SK-N-SH (cell line): ENCODE results near the gene LRRC26. TPM values are rescaled to one million over a fixed set of nuclear protein-coding genes. Genes with fewer than 3 reads are reported as not detected.

ENCODE experiments used
- CTCF ChIA-PET: fragments of 300-600, 350-600 bp; formaldehyde crosslinking; extraction: SDS; loops from one replicate; lab custom pipeline; 2021; lab: Yijun Ruan, JAX
- POLR2A ChIA-PET: fragments of 350-600 bp; sonication (Branson Sonifier 250); formaldehyde crosslinking; extraction: SDS; loops from one replicate; lab custom pipeline; 2020; ENCODE audit warnings: antibody characterized with exemption, inconsistent platforms; lab: Yijun Ruan, JAX
- DNase-seq: peaks from one replicate; pipeline ENCODE4 v3.0.0; 2012
- H2AFZ ChIP-seq: fragments of 200-600 bp; sonication (generic); 2 replicates; pipeline ENCODE4 v1.8.1; 2016; ENCODE audit warnings: antibody characterized with exemption, mild to moderate bottlenecking, low read depth
- H3F3A ChIP-seq: fragments of 200-600 bp; sonication (generic); replicated peaks from 2 replicates; pipeline ENCODE3; 2016; ENCODE audit warnings: antibody characterized with exemption, mild to moderate bottlenecking; ENCODE audit not compliant: insufficient read depth
- H3K27ac ChIP-seq, 2 experiments: fragments of 200-500 bp in 1 of 2; fragments of 200-600 bp in 1 of 2; sonication (Bioruptor generic) in 1 of 2; sonication (generic), shearing (Covaris generic) in 1 of 2; 2 replicates each; pipeline versions ENCODE4 v1.5.1 to v1.6.1; 2014 to 2016; ENCODE audit warnings: low read depth in 2 of 2, inconsistent platforms in 1 of 2, low read length in 1 of 2, mild to moderate bottlenecking in 1 of 2, mixed read lengths in 1 of 2
- H3K27me3 ChIP-seq: fragments of 200-600 bp; sonication (generic), shearing (Covaris generic); 2 replicates; pipeline ENCODE4 v1.6.1; 2016; ENCODE audit warnings: mixed run types; ENCODE audit not compliant: insufficient read depth
- H3K36me3 ChIP-seq, 2 experiments: fragments of 200-500 bp in 1 of 2; fragments of 200-600 bp in 1 of 2; sonication (Bioruptor generic) in 1 of 2; sonication (generic) in 1 of 2; replicated peaks in 1 of 2; 2 replicates each; pipeline versions ENCODE3 to v1.5.1; 2014 to 2016; ENCODE audit warnings: low read length in 1 of 2, mild to moderate bottlenecking in 1 of 2; ENCODE audit not compliant: insufficient read depth in 2 of 2, control insufficient read depth in 1 of 2
- H3K4me1 ChIP-seq, 2 experiments: fragments of 200-500 bp in 1 of 2; fragments of 200-600 bp in 1 of 2; sonication (Bioruptor generic) in 1 of 2; sonication (generic), shearing (Covaris generic) in 1 of 2; 2 replicates each; pipeline versions ENCODE4 v1.5.1 to v1.6.1; 2014 to 2016; ENCODE audit warnings: low read depth in 1 of 2, low read length in 1 of 2, mixed run types in 1 of 2; ENCODE audit not compliant: insufficient read depth in 2 of 2, control insufficient read depth in 1 of 2
- H3K4me2 ChIP-seq: fragments of 200-600 bp; sonication (generic), shearing (Covaris generic); 2 replicates; pipeline ENCODE4 v1.6.1; 2017; ENCODE audit warnings: mixed run types
- H3K4me3 ChIP-seq, 2 experiments: fragments of 200-500 bp in 1 of 2; fragments of 200-600 bp in 1 of 2; sonication (Bioruptor generic) in 1 of 2; sonication (generic), shearing (Covaris generic) in 1 of 2; 2 replicates each; pipeline versions ENCODE4 v1.5.1 to v1.8.1; 2014 to 2016; ENCODE audit warnings: low read depth in 2 of 2, inconsistent platforms in 1 of 2, low read length in 1 of 2, mild to moderate bottlenecking in 1 of 2, mixed read lengths in 1 of 2, moderate library complexity in 1 of 2
- H3K79me2 ChIP-seq: fragments of 200-600 bp; sonication (generic); 2 replicates; pipeline ENCODE4 v1.8.1; 2017; ENCODE audit warnings: mild to moderate bottlenecking; ENCODE audit not compliant: insufficient read depth
- H3K9ac ChIP-seq: fragments of 200-600 bp; sonication (generic); 2 replicates; pipeline ENCODE4 v1.6.1; 2017; ENCODE audit warnings: mixed run types
- H3K9me2 ChIP-seq: fragments of 200-600 bp; sonication (generic); 2 replicates; pipeline ENCODE4 v1.6.1; 2017; ENCODE audit warnings: mixed run types
- H3K9me3 ChIP-seq: fragments of 200-600 bp; sonication (generic); 2 replicates; pipeline ENCODE4 v1.6.1; 2017; ENCODE audit warnings: mixed run types, mild to moderate bottlenecking, moderate library complexity
- H4K20me1 ChIP-seq: fragments of 200-600 bp; sonication (generic); 2 replicates; pipeline ENCODE4 v1.6.1; 2017; ENCODE audit warnings: mild to moderate bottlenecking, mixed run types; ENCODE audit not compliant: insufficient read depth
- CHD2 ChIP-seq: fragments of 150-350 bp; IDR thresholded peaks from 2 replicates; pipeline ENCODE4 v1.6.1; 2018; ENCODE audit warnings: low read length; ENCODE audit not compliant: partially characterized antibody
- ELF1 ChIP-seq: IDR thresholded peaks from 2 replicates; pipeline ENCODE4 v1.4.0; 2012
- FOSL2 ChIP-seq: IDR thresholded peaks from 2 replicates; pipeline ENCODE4 v1.4.0; 2012; ENCODE audit warnings: low read depth, mild to moderate bottlenecking, moderate library complexity, borderline replicate concordance
- FOXJ3 ChIP-seq: sonication (generic); formaldehyde crosslinking; IDR thresholded peaks from 2 replicates; pipeline ENCODE4 v1.5.1; 2020; ENCODE audit warnings: mild to moderate bottlenecking, missing genetic modification reagents
- GABPA ChIP-seq: IDR thresholded peaks from 2 replicates; pipeline ENCODE4 v1.4.0; 2012; ENCODE audit warnings: low read depth, mild to moderate bottlenecking
- GATA2 ChIP-seq: sonication (generic); formaldehyde crosslinking; IDR thresholded peaks from 2 replicates; pipeline ENCODE4 v1.5.0; 2020; ENCODE audit warnings: mild to moderate bottlenecking, missing genetic modification reagents
- MXI1 ChIP-seq: IDR thresholded peaks from 2 replicates; pipeline ENCODE4 v1.6.1; 2012; ENCODE audit warnings: mild to moderate bottlenecking, low read depth, low read length, improper control_type of control experiment
- NRF1 ChIP-seq: IDR thresholded peaks from 2 replicates; pipeline ENCODE4 v1.6.1; 2012; ENCODE audit warnings: low read depth, mild to moderate bottlenecking, low read length
- POLR2AphosphoS5 ChIP-seq: IDR thresholded peaks from 2 replicates; pipeline ENCODE4 v1.6.1; 2012; ENCODE audit warnings: low read depth, low read length
- RAD21 ChIP-seq: IDR thresholded peaks from 2 replicates; pipeline ENCODE4 v1.6.1; 2012; ENCODE audit warnings: mild to moderate bottlenecking, low read length
- RXRA ChIP-seq: IDR thresholded peaks from 2 replicates; pipeline ENCODE4 v1.4.0; 2012; ENCODE audit warnings: low read depth, mild to moderate bottlenecking, borderline replicate concordance
- SIN3A ChIP-seq: IDR thresholded peaks from 2 replicates; pipeline ENCODE4 v1.6.1; 2012; ENCODE audit warnings: low read depth, mild to moderate bottlenecking, low read length, moderate library complexity, borderline replicate concordance
- TAF1 ChIP-seq: IDR thresholded peaks from 2 replicates; pipeline ENCODE4 v1.6.1; 2012; ENCODE audit warnings: low read depth, mild to moderate bottlenecking, low read length, moderate library complexity, borderline replicate concordance
- TCF12 ChIP-seq: IDR thresholded peaks from 2 replicates; pipeline ENCODE4 v1.4.0; 2012
- YY1 ChIP-seq: IDR thresholded peaks from 2 replicates; pipeline ENCODE4 v1.4.0; 2012; ENCODE audit warnings: low read depth, mild to moderate bottlenecking
- WGBS: methylation state at CpG from one replicate; pipeline ENCODE4 v1.1.6; 2017; ENCODE audit warnings: low lambda C conversion rate; 5-methylcytosine and 5-hydroxymethylcytosine counted together
- polyA plus RNA-seq, 3 experiments: library from polyadenylated mRNA; depleted of rRNA; stranded (reverse); fragments of >200 nt; gene quantifications; 2 replicates each; pipeline ENCODE4 v1.2.3, GENCODE V29; 2012
- TF ChIP-seq, protein P1 (sequence below): IDR thresholded peaks from 2 replicates; pipeline ENCODE4 v1.4.0; 2012; ENCODE audit warnings: low read depth
- TF ChIP-seq, protein P2 (sequence below): IDR thresholded peaks from 2 replicates; pipeline ENCODE4; 2012
- TF ChIP-seq, protein P3 (sequence below): IDR thresholded peaks from 2 replicates; pipeline ENCODE4 v1.6.1; 2012; ENCODE audit warnings: mild to moderate bottlenecking, low read depth, low read length, moderate library complexity

Gene LRRC26
- polyA plus RNA-seq, 1 of the 3 experiments (the other 2 are of a cell fraction) = not detected

DNA sequence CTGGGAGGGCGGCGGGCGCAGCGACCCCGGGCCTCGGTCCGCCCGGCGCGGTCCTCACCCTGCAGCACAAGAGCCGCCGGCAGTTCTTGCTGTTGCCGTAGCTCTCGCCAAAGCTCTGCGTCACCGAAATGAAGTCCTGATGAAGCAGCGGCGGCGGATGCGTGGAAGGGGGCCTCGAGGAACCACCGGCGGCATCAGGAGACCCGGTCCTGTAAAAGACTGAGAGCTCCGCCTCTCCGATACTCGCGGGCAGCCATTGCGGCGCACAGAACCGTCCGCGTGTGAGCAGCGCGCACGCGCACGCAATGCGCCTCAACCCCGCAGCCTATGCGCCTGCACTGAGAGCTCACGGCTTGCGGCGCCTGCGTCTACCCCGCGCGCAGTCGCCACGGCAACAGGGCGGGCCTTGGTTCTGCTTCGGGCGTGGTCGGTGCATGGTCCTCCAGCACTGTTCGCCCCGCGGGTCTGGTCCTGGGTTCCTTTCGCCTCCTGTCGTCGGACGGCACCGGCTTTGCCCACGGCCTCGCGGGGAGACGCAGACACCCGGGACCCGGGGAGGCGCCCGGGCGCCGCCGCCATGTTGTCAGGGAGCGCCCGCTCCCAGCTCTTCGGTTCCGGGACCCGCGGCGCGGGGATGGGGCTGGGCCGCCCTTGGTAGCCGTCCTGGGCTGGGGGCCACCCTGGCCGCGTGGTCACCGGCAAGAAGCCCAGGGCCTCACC lies 40.2 kb downstream of the LRRC26 start:
- POLR2A ChIA-PET = interaction anchor here (0.6 to 2.6 kb wide), 18 partner anchors 9 to 125 kb away, joined by 3 to 32 read pairs (median 4); partner anchors contain the start of genes GRIN1, LRRC26, MAN1B1 and NELFB
- Histone ChIP-seq H3K4me2 (peak overlapping the region; percentile 89), H3K9ac (peak overlapping the region; percentile 82), H3K27me3 (no peaks in the 10 kb centered on the region), H3K4me3 (peak overlapping the region; percentile 77 to 89), H4K20me1 (no peaks in the 10 kb centered on the region), H3K79me2 (peaks cover 46% of the 10 kb centered on the region), H2AFZ (peak overlapping the region; percentile 91), H3K9me3 (no peaks in the 10 kb centered on the region), H3K4me1 (peaks cover 3 to 18% of the 10 kb centered on the region in 2 experiments; a peak in 3 of 4 replicates), H3K27ac (peak overlapping the region; percentile 56 to 87), H3F3A (peaks cover 3% of the 10 kb centered on the region), H3K36me3 (no peaks in the 10 kb centered on the region), H3K9me2 (no peaks in the 10 kb centered on the region)
- DNase-seq = peak; percentile 96
- no peak for TF ChIP-seq FOSL2
- TF ChIP-seq RAD21 = no peak
- peak; percentile 65; the same call in 1 of the 2 replicates for TF ChIP-seq SIN3A
- peak; percentile 83 for TF ChIP-seq POLR2AphosphoS5
- TF ChIP-seq FOXJ3 = no peak
- TF ChIP-seq, protein P1, sequence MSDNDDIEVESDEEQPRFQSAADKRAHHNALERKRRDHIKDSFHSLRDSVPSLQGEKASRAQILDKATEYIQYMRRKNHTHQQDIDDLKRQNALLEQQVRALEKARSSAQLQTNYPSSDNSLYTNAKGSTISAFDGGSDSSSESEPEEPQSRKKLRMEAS = peak; percentile 39; the same call in 1 of the 2 replicates
- no peak for TF ChIP-seq TCF12
- TF ChIP-seq ELF1 = no peak
- no peak for TF ChIP-seq GABPA
- TF ChIP-seq NRF1 = peak; percentile 94
- peak; percentile 19 for TF ChIP-seq CHD2
- TF ChIP-seq, protein P2, sequence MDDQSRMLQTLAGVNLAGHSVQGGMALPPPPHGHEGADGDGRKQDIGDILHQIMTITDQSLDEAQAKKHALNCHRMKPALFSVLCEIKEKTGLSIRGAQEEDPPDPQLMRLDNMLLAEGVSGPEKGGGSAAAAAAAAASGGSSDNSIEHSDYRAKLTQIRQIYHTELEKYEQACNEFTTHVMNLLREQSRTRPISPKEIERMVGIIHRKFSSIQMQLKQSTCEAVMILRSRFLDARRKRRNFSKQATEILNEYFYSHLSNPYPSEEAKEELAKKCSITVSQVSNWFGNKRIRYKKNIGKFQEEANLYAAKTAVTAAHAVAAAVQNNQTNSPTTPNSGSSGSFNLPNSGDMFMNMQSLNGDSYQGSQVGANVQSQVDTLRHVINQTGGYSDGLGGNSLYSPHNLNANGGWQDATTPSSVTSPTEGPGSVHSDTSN = no peak
- peak; percentile 94 for TF ChIP-seq TAF1
- TF ChIP-seq, protein P3, sequence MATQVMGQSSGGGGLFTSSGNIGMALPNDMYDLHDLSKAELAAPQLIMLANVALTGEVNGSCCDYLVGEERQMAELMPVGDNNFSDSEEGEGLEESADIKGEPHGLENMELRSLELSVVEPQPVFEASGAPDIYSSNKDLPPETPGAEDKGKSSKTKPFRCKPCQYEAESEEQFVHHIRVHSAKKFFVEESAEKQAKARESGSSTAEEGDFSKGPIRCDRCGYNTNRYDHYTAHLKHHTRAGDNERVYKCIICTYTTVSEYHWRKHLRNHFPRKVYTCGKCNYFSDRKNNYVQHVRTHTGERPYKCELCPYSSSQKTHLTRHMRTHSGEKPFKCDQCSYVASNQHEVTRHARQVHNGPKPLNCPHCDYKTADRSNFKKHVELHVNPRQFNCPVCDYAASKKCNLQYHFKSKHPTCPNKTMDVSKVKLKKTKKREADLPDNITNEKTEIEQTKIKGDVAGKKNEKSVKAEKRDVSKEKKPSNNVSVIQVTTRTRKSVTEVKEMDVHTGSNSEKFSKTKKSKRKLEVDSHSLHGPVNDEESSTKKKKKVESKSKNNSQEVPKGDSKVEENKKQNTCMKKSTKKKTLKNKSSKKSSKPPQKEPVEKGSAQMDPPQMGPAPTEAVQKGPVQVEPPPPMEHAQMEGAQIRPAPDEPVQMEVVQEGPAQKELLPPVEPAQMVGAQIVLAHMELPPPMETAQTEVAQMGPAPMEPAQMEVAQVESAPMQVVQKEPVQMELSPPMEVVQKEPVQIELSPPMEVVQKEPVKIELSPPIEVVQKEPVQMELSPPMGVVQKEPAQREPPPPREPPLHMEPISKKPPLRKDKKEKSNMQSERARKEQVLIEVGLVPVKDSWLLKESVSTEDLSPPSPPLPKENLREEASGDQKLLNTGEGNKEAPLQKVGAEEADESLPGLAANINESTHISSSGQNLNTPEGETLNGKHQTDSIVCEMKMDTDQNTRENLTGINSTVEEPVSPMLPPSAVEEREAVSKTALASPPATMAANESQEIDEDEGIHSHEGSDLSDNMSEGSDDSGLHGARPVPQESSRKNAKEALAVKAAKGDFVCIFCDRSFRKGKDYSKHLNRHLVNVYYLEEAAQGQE = 0 out of 2 replicates have a peak, but pooled peaks have one; percentile 6
- TF ChIP-seq GATA2 (CRISPR knock-in tag) = no peak
- no peak for TF ChIP-seq RXRA
- peak; percentile 92 for TF ChIP-seq YY1
- TF ChIP-seq MXI1 = peak; percentile 94
- WGBS = 0% methylated on average over 7 of the region's 86 CpGs
- CTCF ChIA-PET = interaction anchor here (0.9 to 2.7 kb wide), 14 partner anchors 9 to 107 kb away, joined by 3 to 14 read pairs (median 4); partner anchors contain the start of genes GRIN1, LRRC26 and NPDC1
